Peyer's patch (tissue), 4 donors: Measurements from ENCODE around the gene GPR183. TPM values are rescaled to one million over a fixed set of nuclear protein-coding genes. Genes with fewer than 3 reads are reported as not detected.
A peak's percentile ranks its signal among the peaks of the same experiment; 100 is the strongest.

Experiments used
- DNase-seq, 3 donors: peaks; one replicate each; pipeline ENCODE4 v3.0.0-alpha.2; 2017 to 2019
- H3K27ac ChIP-seq, 4 donors: fragments of 200-600 bp; sonication (generic); one replicate each; pipeline ENCODE4 v1.5.1; 2016 to 2019
- H3K27me3 ChIP-seq, 2 donors: fragments of 200-600 bp; sonication (generic); one replicate each; pipeline ENCODE4 v1.5.1; 2019
- H3K36me3 ChIP-seq, 3 donors: fragments of 200-600 bp; sonication (generic); one replicate each; pipeline ENCODE4 v1.5.1; 2016 to 2019
- H3K4me1 ChIP-seq, 4 donors: fragments of 200-600 bp; sonication (generic); one replicate each; pipeline ENCODE4 v1.5.1; 2016 to 2019
- H3K4me3 ChIP-seq, 4 donors: fragments of 200-600 bp; sonication (generic); 1 replicate in 3 of 4; 2 replicates in 1 of 4; pipeline ENCODE4 v1.5.1; 2016 to 2019; ENCODE audit warnings: mild to moderate bottlenecking in 1 of 4
- H3K9me3 ChIP-seq, 4 donors: fragments of 200-600 bp; sonication (generic); one replicate each; pipeline ENCODE4 v1.5.1; 2016 to 2019; ENCODE audit warnings: mild to moderate bottlenecking in 1 of 4
- POLR2A ChIP-seq, 2 donors: fragments of 450-650 bp; IDR thresholded peaks; one replicate each; pipeline ENCODE4 v1.5.1; 2017; ENCODE audit warnings: antibody characterized with exemption in 2 of 2, mild to moderate bottlenecking in 2 of 2, moderate library complexity in 2 of 2
- total RNA-seq, 4 donors: library from RNA; depleted of rRNA; stranded (reverse); fragments of >200 nt; gene quantifications; one replicate each; pipeline ENCODE4 v1.1.0, GENCODE V29; 2016
- TF ChIP-seq, protein P1 (sequence below), 6 experiments: fragments of 450-650 bp in 4 of 6; fragments of 200-600 bp in 2 of 6; sonication (generic) in 1 of 6; IDR thresholded peaks; one replicate each; pipeline ENCODE4 v1.5.1; 2017 to 2019; ENCODE audit warnings: antibody characterized with exemption in 6 of 6, mild to moderate bottlenecking in 3 of 6, moderate library complexity in 1 of 6

GPR183 gene
- total RNA-seq, 4 donors from 2014 or later: 1.1 to 24.8 (median 3.9) TPM

DNA sequence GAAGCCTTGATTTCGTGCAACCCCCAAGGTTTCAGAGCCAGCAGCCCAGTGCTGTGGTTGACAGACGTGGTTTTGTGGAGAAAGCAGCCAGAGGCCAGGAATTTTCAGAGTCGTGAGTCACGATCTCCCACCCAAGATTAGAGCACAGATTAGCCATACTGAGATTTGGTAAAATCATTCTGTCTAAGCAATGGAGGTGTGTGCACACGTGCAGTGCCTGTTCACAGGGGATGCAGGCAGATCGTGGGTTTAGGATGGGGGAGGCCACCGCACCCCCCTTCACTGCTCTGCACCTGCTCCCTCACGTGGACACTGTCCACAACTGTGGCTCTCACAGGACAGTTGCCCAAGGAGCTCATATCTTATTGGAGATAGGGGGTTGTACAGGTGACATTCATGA is 46.6 kb upstream of the GPR183 start:
- TF ChIP-seq POLR2A (IDR thresholded peaks at IDR 0.05): no peak
- TF ChIP-seq, protein P1, sequence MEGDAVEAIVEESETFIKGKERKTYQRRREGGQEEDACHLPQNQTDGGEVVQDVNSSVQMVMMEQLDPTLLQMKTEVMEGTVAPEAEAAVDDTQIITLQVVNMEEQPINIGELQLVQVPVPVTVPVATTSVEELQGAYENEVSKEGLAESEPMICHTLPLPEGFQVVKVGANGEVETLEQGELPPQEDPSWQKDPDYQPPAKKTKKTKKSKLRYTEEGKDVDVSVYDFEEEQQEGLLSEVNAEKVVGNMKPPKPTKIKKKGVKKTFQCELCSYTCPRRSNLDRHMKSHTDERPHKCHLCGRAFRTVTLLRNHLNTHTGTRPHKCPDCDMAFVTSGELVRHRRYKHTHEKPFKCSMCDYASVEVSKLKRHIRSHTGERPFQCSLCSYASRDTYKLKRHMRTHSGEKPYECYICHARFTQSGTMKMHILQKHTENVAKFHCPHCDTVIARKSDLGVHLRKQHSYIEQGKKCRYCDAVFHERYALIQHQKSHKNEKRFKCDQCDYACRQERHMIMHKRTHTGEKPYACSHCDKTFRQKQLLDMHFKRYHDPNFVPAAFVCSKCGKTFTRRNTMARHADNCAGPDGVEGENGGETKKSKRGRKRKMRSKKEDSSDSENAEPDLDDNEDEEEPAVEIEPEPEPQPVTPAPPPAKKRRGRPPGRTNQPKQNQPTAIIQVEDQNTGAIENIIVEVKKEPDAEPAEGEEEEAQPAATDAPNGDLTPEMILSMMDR (IDR thresholded peaks at IDR 0.05): no peak
- Histone ChIP-seq H3K36me3 (peaks cover 0 to 5% (median 0%) of the 10 kb centered on the region in 3 donors), H3K27ac (peak overlapping the region; percentile 70 to 88 (median 86)), H3K4me3 (no peak overlapping the region), H3K27me3 (no peaks in the 10 kb centered on the region), H3K4me1 (peaks cover 0 to 40% (median 26%) of the 10 kb centered on the region in 4 donors), H3K9me3 (no peaks in the 10 kb centered on the region)
- no peak for DNase-seq

DNA sequence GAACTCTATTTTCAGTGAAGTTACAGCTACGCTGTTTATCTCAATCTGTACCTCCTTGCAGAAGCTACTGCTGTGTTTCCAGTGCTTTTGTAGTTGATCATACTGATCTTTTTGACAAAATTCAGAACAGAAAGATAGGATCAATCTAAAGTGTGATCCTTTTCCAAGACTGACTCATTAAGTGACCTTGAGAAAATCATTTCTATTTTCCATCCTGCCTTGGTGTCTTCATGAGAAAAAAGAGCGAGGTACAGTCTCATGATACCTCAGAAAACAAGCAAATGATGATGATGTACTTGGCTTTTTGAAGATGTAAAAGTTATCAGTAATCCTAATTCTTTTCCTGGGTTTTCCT is 46.0 kb upstream of the GPR183 start:
- Histone ChIP-seq H3K9me3 (no peaks in the 10 kb centered on the region), H3K36me3 (peaks cover 0 to 8% (median 0%) of the 10 kb centered on the region in 3 donors), H3K4me3 (no peak overlapping the region), H3K4me1 (peaks cover 0 to 40% (median 26%) of the 10 kb centered on the region in 4 donors), H3K27ac (peak overlapping the region in 3 of 4 donors; percentile 70 to 86 (median 85)), H3K27me3 (no peaks in the 10 kb centered on the region)
- TF ChIP-seq, protein P1 (IDR thresholded peaks at IDR 0.05): no peak
- TF ChIP-seq POLR2A (IDR thresholded peaks at IDR 0.05): no peak
- DNase-seq: no peak

DNA sequence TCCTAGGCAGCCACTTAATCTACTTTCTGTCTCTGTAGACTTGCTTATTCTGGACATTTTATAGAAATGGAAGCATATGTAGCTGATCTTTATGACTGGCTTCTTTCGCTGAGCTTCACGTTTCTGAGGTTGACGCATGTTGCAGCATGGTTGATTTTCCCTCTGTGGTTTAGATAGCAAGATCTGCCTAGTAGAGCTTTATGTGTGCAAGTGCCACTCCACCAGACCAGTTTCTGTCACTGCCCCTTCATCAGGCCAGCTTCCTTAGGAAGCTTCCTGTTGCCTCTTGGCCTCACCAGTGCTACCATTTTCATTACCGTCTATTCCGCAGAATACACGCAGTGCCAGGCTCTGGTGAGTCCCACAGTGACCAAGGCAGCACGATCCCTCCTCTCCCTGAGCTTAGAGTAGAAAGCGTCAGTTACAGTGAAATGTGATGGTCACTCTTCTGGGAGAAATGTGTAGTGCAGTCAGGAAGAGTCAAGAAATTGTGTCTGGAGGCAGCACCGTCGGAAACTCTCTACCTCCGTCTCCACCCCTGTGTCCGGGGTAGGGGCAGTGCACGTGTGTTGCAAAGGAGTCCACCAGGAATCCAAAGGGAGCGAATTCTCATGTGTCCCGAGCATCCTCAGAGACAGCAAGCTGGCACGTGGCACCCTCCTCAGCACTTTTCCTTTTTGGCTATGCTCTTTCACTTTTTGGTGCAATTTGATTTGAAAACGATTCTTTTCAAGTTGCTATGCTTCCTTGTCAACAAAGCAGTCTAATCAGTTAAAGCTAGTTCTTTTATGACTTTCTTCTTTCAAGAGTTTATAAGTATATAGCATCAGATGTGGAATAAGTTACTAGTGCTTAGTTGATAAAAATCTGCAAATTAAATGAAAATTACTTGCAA is 45.4 kb upstream of the GPR183 start:
- Histone ChIP-seq H3K4me3 (no peak overlapping the region), H3K27me3 (no peaks in the 10 kb centered on the region), H3K27ac (peak overlapping the region; percentile 43 to 86 (median 70)), H3K36me3 (peaks cover 0 to 14% (median 0%) of the 10 kb centered on the region in 3 donors), H3K4me1 (peaks cover 0 to 37% (median 23%) of the 10 kb centered on the region in 4 donors), H3K9me3 (no peaks in the 10 kb centered on the region)
- TF ChIP-seq, protein P1 (IDR thresholded peaks at IDR 0.05): no peak
- no peak for TF ChIP-seq POLR2A (IDR thresholded peaks at IDR 0.05)
- DNase-seq: no peak

DNA sequence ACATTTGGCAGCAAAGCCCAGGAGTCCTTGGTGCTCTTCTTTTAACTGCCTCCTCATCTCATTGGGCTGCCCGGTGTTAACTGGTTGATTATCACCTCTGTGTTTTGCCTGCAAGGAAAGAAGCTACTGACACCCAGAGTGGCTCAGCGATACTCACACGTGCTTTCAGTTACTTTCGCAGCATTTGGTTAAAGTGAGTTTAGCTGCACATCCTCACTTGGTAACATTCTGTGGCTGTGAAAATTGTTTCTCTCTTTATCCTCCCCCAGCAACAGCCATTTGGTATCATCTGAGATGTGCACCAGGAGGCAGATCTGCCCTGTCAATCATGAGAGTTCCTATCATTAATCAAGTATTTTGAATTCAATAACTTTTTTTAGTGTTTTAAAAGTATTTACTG is 44.6 kb upstream of the GPR183 start:
- peaks cover 0 to 28% (median 18%) of the 10 kb centered on the region in 4 donors for H3K4me1 ChIP-seq
- no peaks in the 10 kb centered on the region for H3K27me3 ChIP-seq
- peak overlapping the region; percentile 43 to 86 (median 70) for H3K27ac ChIP-seq
- H3K9me3 ChIP-seq: no peaks in the 10 kb centered on the region
- DNase-seq: no peak
- H3K36me3 ChIP-seq: peaks cover 0 to 20% (median 0%) of the 10 kb centered on the region in 3 donors
- H3K4me3 ChIP-seq: no peak overlapping the region
- TF ChIP-seq POLR2A (IDR thresholded peaks at IDR 0.05): no peak
- TF ChIP-seq, protein P1 (IDR thresholded peaks at IDR 0.05): no peak

DNA sequence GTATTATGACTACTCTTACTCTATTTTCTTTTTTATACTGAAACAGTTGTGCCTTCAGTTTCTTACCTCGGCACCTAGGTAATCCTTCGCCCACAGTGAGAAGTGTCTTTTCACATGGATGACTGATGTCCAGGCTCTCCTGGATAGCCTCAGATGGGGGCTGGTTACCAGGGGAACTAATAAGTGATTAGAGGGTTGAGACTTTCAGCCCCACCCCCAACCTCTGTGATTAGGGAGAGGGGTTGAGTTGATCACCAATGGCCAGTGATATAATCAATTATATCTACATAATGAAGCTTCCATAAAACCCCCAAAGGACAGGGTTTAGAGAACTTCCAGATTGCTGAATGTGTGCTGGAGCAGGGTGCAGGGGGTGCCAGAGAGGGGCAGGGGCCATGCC is 43.0 kb upstream of the GPR183 start:
- Histone ChIP-seq H3K27me3 (no peaks in the 10 kb centered on the region), H3K36me3 (peaks cover 0 to 30% (median 0%) of the 10 kb centered on the region in 3 donors), H3K4me3 (no peak overlapping the region), H3K4me1 (peaks cover 0 to 16% (median 7%) of the 10 kb centered on the region in 4 donors), H3K27ac (no peak overlapping the region), H3K9me3 (no peaks in the 10 kb centered on the region)
- TF ChIP-seq, protein P1 (IDR thresholded peaks at IDR 0.05): no peak
- TF ChIP-seq POLR2A (IDR thresholded peaks at IDR 0.05): no peak
- no peak for DNase-seq
